ENCODE data around the gene SLC4A5. TPM values are rescaled to one million over a fixed set of nuclear protein-coding genes. Genes with fewer than 3 reads are reported as not detected.
"Not testable (repeated sequence)": the region's sequence is repeated elsewhere in the genome, so short reads cannot be mapped to it uniquely, and the experiment has no call there.

Gene SLC4A5
- total RNA-seq, 1 donor from 2014 or later, result 4.4 TPM

DNA sequence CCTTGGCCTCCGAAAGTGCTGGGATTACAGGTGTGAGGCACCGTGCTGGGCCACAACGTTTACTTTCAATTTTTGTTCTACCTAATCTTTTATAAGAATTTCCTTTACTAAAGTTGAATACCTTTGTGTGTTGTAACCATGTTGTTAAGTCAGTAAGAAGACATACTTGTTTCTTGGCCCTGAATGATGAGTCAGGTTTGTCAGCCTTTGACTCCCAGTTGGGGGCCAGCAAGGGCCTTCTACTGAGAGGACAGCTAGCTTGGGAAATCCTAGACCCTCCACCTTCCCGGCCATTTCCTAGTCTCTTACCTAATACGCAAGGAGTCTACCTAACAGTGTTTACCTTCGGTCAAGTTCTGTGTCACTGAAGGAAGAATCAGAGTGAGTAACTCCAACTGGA lies 122.1 kb downstream of the SLC4A5 start:
- TF ChIP-seq POLR2A (IDR thresholded peaks at IDR 0.05), result no peak
- H3K4me1 ChIP-seq, result peaks cover under 1% of the 10 kb centered on the region
- no peak overlapping the region for H3K4me3 ChIP-seq
- H3K27me3 ChIP-seq, result no peaks in the 10 kb centered on the region
- H3K9me3 ChIP-seq, result no peaks in the 10 kb centered on the region
- H3K27ac ChIP-seq, result no peak overlapping the region
- H3K36me3 ChIP-seq, result no peaks in the 10 kb centered on the region
- intact Hi-C loops (cut with DNase I), result no loop called here
- DNase-seq (ENCODE audit: extremely low spot score in 2 of 2), result no peak

DNA sequence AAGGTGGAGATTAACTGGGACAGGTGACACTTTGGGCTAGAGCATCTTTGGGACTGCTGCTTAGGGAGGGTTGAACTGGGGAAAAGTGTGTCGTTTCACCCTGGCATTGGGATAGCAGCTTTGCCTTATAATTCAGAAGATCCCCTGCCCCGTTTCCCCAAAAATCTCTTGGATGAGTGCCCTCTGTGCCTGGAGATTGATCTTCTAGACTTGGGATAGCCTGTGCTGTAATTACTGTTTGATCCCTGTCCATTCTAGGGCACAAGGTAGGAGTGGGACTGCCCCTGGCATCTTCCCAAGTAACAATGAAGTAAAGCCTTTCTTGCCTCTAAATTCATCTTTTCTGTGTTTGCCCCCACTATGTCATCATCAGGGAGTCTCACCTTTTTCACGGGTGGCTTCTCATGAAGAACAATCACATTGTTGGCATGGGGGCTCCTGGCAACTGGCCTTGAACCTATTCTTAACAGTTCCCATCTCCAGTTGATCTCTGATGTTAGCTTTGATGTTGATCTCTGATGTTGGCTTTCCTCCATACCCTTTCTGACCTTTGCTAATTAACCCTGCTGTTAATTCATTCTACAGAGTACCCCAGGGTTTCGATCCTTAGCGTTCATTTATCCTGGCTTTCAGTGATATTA lies 123.2 kb downstream of the SLC4A5 start:
- DNase-seq (ENCODE audit: extremely low spot score in 2 of 2), result no peak

DNA sequence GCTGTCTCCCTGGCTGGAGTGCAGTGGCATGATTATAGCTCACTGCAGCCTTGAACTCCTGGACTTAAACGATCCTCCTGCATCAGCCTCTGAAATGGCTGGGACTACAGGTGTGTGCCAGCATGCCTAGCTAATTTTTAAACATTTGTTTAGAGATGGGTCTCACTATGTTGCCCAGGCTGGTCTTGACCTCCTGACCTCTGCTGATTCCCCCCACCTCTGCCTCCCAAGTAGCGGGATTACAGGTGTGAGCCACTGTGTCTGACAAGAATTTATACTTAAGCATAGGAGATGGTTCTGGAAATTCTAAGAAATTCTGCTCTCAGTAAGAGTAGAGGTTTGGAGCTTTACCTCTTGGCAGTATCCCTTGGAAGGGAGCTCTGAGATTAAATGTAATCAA lies 126.6 kb downstream of the SLC4A5 start:
- Histone ChIP-seq H3K4me1 (no peaks in the 10 kb centered on the region), H3K27me3 (no peaks in the 10 kb centered on the region), H3K4me3 (no peak overlapping the region), H3K36me3 (peaks cover 0 to 34% of the 10 kb centered on the region in 2 donors), H3K9me3 (no peaks in the 10 kb centered on the region), H3K27ac (no peak overlapping the region)
- no peak for TF ChIP-seq POLR2AphosphoS5 (IDR thresholded peaks at IDR 0.05; ENCODE audit: insufficient read depth in 1 of 2, low read depth in 1 of 2)
- TF ChIP-seq, protein P1, sequence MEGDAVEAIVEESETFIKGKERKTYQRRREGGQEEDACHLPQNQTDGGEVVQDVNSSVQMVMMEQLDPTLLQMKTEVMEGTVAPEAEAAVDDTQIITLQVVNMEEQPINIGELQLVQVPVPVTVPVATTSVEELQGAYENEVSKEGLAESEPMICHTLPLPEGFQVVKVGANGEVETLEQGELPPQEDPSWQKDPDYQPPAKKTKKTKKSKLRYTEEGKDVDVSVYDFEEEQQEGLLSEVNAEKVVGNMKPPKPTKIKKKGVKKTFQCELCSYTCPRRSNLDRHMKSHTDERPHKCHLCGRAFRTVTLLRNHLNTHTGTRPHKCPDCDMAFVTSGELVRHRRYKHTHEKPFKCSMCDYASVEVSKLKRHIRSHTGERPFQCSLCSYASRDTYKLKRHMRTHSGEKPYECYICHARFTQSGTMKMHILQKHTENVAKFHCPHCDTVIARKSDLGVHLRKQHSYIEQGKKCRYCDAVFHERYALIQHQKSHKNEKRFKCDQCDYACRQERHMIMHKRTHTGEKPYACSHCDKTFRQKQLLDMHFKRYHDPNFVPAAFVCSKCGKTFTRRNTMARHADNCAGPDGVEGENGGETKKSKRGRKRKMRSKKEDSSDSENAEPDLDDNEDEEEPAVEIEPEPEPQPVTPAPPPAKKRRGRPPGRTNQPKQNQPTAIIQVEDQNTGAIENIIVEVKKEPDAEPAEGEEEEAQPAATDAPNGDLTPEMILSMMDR (IDR thresholded peaks at IDR 0.05), result no peak
- no peak for TF ChIP-seq POLR2A (IDR thresholded peaks at IDR 0.05)
- intact Hi-C loops (cut with DNase I), result no loop called here
- DNase-seq (ENCODE audit: extremely low spot score in 2 of 2), result no peak

More for the DNA sequence above, 123.2 kb downstream of the SLC4A5 start:
- intact Hi-C loops (cut with DNase I), result no loop called here
- TF ChIP-seq, protein P1 (IDR thresholded peaks at IDR 0.05), result no peak
- TF ChIP-seq POLR2AphosphoS5 (IDR thresholded peaks at IDR 0.05; ENCODE audit: insufficient read depth in 1 of 2, low read depth in 1 of 2) (no peak), POLR2A (IDR thresholded peaks at IDR 0.05) (no peak)
- no peak overlapping the region for H3K27ac ChIP-seq
- no peaks in the 10 kb centered on the region for H3K27me3 ChIP-seq
- peaks cover 0 to 10% of the 10 kb centered on the region in 2 donors for H3K36me3 ChIP-seq
- no peaks in the 10 kb centered on the region for H3K4me1 ChIP-seq
- H3K4me3 ChIP-seq, result no peak overlapping the region
- H3K9me3 ChIP-seq, result no peaks in the 10 kb centered on the region

DNA sequence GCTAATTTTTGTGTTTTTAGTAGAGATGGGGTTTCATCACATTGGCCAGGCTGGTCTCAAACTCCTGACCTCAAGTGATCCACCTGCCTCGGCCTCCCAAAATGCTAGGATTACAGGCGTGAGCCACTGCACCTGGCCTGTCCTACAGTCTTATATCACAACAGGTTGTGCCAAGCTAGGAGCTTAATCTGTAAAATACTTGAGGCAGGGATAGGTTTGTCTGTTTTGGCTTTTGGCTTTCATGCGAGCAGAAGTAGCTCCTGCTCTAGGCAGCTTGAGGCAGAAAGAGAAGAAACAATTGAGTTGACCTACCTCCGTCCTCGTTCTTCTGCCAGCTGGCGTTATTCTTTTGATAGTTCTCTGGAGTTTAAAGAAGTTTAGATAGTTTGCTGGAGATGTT lies 127.4 kb downstream of the SLC4A5 start:
- H3K9me3 ChIP-seq; H3K4me3 ChIP-seq; H3K27me3 ChIP-seq; intact Hi-C loops (cut with DNase I); H3K4me1 ChIP-seq; H3K27ac ChIP-seq: not testable (repeated sequence)
- H3K36me3 ChIP-seq, result peaks cover 0 to 40% of the 10 kb centered on the region in 2 donors
- DNase-seq (ENCODE audit: extremely low spot score in 2 of 2), result peak in 1 of 2 donors; percentile 27

DNA sequence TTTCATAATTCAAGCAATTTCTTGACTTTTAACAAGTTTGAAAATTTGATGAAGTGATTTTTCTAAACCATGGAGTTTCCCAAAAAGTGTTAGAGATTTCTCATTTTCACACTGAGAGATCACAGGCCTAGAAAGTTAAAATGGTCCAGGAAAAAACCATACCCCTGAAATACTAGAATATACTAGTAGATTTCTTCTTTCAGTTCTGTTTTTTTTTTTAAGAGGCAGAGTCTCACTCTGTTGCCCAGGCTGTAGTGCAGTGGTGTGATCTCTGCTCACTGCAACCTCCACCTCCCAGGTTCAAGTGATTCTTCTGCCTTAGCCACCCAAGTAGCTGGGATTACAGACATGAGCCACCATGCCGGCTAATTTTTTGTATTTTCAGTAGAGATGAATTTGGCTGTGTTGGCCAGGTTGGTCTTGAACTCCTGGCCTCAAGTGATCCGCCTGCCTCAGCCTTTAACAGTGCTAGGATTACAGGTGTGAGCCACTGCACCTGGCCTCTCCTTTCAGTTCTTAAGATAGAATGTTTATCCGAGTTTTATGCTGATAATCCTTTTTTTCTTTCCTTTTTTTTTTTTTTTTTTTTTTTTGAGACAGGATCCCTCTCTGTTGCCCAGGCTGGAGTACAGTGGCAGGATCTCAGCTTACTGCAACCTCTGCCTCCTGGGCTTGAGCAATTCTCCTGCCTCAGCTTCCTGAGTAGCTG lies 130.4 kb downstream of the SLC4A5 start:
- intact Hi-C loops (cut with DNase I), result no loop called here
- Histone ChIP-seq H3K9me3 (no peaks in the 10 kb centered on the region), H3K4me3 (no peak overlapping the region), H3K36me3 (peaks cover 0 to 64% of the 10 kb centered on the region in 2 donors), H3K27ac (no peak overlapping the region), H3K27me3 (no peaks in the 10 kb centered on the region), H3K4me1 (no peaks in the 10 kb centered on the region)
- no peak for TF ChIP-seq POLR2AphosphoS5 (IDR thresholded peaks at IDR 0.05; ENCODE audit: insufficient read depth in 1 of 2, low read depth in 1 of 2)
- TF ChIP-seq, protein P1 (IDR thresholded peaks at IDR 0.05), result no peak
- TF ChIP-seq POLR2A (IDR thresholded peaks at IDR 0.05), result no peak
- DNase-seq (ENCODE audit: extremely low spot score in 2 of 2), result peak in 1 of 2 donors; percentile 18

DNA sequence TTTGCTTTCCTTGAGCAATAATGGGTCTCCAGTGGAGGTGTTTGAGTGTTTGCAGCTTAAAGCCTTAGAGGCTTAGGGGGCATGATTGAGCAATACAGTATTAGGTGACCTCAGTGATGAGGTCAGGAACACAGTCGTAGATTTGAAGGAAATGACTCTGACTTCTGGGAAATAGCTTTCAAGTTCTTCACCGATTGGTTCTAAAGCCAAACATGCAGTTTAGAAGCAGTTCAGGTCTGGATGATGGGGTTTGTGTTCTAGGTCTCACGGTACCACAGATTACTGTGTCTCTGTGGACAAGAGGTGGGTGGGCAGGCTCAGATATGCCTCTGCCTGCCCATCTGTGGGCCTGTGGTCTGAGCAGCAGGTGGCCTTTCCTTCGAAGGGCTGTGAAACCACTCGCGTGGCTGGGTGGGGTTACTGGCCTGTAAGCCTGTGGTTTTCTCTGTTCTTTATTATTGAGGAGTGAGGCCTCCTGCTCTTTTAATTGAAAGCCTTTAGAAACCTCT lies 137.0 kb downstream of the SLC4A5 start:
- Histone ChIP-seq H3K9me3 (no peaks in the 10 kb centered on the region), H3K27me3 (no peaks in the 10 kb centered on the region), H3K4me3 (peak overlapping the region in 1 of 2 donors; percentile 10), H3K4me1 (peaks cover 52% of the 10 kb centered on the region), H3K27ac (peak overlapping the region; percentile 28), H3K36me3 (peaks cover 0 to 30% of the 10 kb centered on the region in 2 donors)
- DNase-seq (ENCODE audit: extremely low spot score in 2 of 2), result no peak
- intact Hi-C loops (cut with DNase I), result no loop called here
- TF ChIP-seq POLR2AphosphoS5 (IDR thresholded peaks at IDR 0.05; ENCODE audit: insufficient read depth in 1 of 2, low read depth in 1 of 2) (no peak), POLR2A (IDR thresholded peaks at IDR 0.05) (no peak)
- TF ChIP-seq, protein P1 (IDR thresholded peaks at IDR 0.05), result no peak
